ENCODE results near the gene GSX2.
A peak's percentile ranks its signal among the peaks of the same experiment; 100 is the strongest.

GSX2 gene

GRCh38 chr4:54099287-54099747 lies 646 bp upstream of the GSX2 start:
- no peak; the same call in 2 of the 3 replicates for ATAC-seq (ENCODE audit: low read depth)
- Histone ChIP-seq H3K36me3 (ENCODE audit: low read depth) (no peaks in the 10 kb centered on the region), H3K9me3 (ENCODE audit: severe bottlenecking) (no peaks in the 10 kb centered on the region), H3K27ac (ENCODE audit: poor library complexity, severe bottlenecking) (no peak overlapping the region), H3K4me3 (ENCODE audit: severe bottlenecking) (no peak overlapping the region), H3K4me1 (ENCODE audit: insufficient read depth, poor library complexity, severe bottlenecking) (no peaks in the 10 kb centered on the region), H3K27me3 (ENCODE audit: insufficient read depth, poor library complexity, severe bottlenecking) (peaks cover 64% of the 10 kb centered on the region)
- no peak for DNase-seq (ENCODE audit: low spot score)
- no peak for TF ChIP-seq CTCF (IDR thresholded peaks at IDR 0.05; ENCODE audit: poor library complexity, severe bottlenecking)

- H3K4me1 ChIP-seq (ENCODE audit: insufficient read depth, poor library complexity, severe bottlenecking): no peaks in the 10 kb centered on the region
- peak; percentile 32; the same call in 2 of the 3 replicates for ATAC-seq (ENCODE audit: low read depth)
- H3K9me3 ChIP-seq (ENCODE audit: severe bottlenecking): no peaks in the 10 kb centered on the region
- H3K4me3 ChIP-seq (ENCODE audit: severe bottlenecking): peak overlapping the region; percentile 23
- no peak for DNase-seq (ENCODE audit: low spot score)
- no peak for TF ChIP-seq CTCF (IDR thresholded peaks at IDR 0.05; ENCODE audit: poor library complexity, severe bottlenecking)
- H3K27ac ChIP-seq (ENCODE audit: poor library complexity, severe bottlenecking): no peak overlapping the region
- no peaks in the 10 kb centered on the region for H3K36me3 ChIP-seq (ENCODE audit: low read depth)
- H3K27me3 ChIP-seq (ENCODE audit: insufficient read depth, poor library complexity, severe bottlenecking): peaks cover 64% of the 10 kb centered on the region
These were observed 729 bp downstream of the GSX2 start for GRCh38 chr4:54100595-54101189.

GRCh38 chr4:54101190-54102041 lies 1.5 kb downstream of the GSX2 start:
- H3K4me1 ChIP-seq (ENCODE audit: insufficient read depth, poor library complexity, severe bottlenecking): no peaks in the 10 kb centered on the region
- H3K36me3 ChIP-seq (ENCODE audit: low read depth): no peaks in the 10 kb centered on the region
- no peak overlapping the region for H3K27ac ChIP-seq (ENCODE audit: poor library complexity, severe bottlenecking)
- ATAC-seq (ENCODE audit: low read depth) (peak; percentile 10; the same call in 1 of the 3 replicates), DNase-seq (ENCODE audit: low spot score) (no peak)
- H3K9me3 ChIP-seq (ENCODE audit: severe bottlenecking): no peaks in the 10 kb centered on the region
- peak overlapping the region; percentile 23 for H3K4me3 ChIP-seq (ENCODE audit: severe bottlenecking)
- TF ChIP-seq CTCF (IDR thresholded peaks at IDR 0.05; ENCODE audit: poor library complexity, severe bottlenecking): no peak
- H3K27me3 ChIP-seq (ENCODE audit: insufficient read depth, poor library complexity, severe bottlenecking): peaks cover 64% of the 10 kb centered on the region

- Histone ChIP-seq H3K4me1 (ENCODE audit: insufficient read depth, poor library complexity, severe bottlenecking) (no peaks in the 10 kb centered on the region), H3K27me3 (ENCODE audit: insufficient read depth, poor library complexity, severe bottlenecking) (peaks cover 64% of the 10 kb centered on the region), H3K27ac (ENCODE audit: poor library complexity, severe bottlenecking) (no peak overlapping the region), H3K36me3 (ENCODE audit: low read depth) (no peaks in the 10 kb centered on the region), H3K9me3 (ENCODE audit: severe bottlenecking) (no peaks in the 10 kb centered on the region), H3K4me3 (ENCODE audit: severe bottlenecking) (no peak overlapping the region)
- ATAC-seq (ENCODE audit: low read depth) (no peak), DNase-seq (ENCODE audit: low spot score) (no peak)
- TF ChIP-seq CTCF (IDR thresholded peaks at IDR 0.05; ENCODE audit: poor library complexity, severe bottlenecking): no peak
These were observed 2.7 kb downstream of the GSX2 start for GRCh38 chr4:54102531-54103106.
